BJ (cell line): ENCODE data around the gene USP31. TPM values are rescaled to one million over a fixed set of nuclear protein-coding genes. Genes with fewer than 3 reads are reported as not detected.

Source experiments
- CTCF ChIA-PET: fragments of 350-600 bp; formaldehyde crosslinking; extraction: SDS; loops from one replicate; lab custom pipeline; 2021; ENCODE audit warnings: antibody characterized with exemption, inconsistent platforms; lab: Yijun Ruan, JAX
- POLR2A ChIA-PET: fragments of 300-600 bp; sonication (Branson Sonifier 250); formaldehyde crosslinking; extraction: SDS; loops from one replicate; lab custom pipeline; 2021; ENCODE audit warnings: antibody characterized with exemption; lab: Charles Lee
- DNase-seq: peaks from one replicate; pipeline ENCODE4 v3.0.0-alpha.2; 2011; ENCODE audit warnings: low read depth
- H3K27me3 ChIP-seq: 2 replicates; pipeline ENCODE4 v1.6.0; 2011; ENCODE audit warnings: low read length; ENCODE audit not compliant: control insufficient read depth, insufficient read depth
- H3K36me3 ChIP-seq: 2 replicates; pipeline ENCODE4 v1.5.1; 2011; ENCODE audit warnings: low read length; ENCODE audit not compliant: control insufficient read depth, insufficient read depth
- H3K4me3 ChIP-seq: 2 replicates; pipeline ENCODE4 v1.5.1; 2011; ENCODE audit warnings: low read depth, mild to moderate bottlenecking, control low read depth, low read length
- polyA plus RNA-seq: library from polyadenylated mRNA; depleted of rRNA; stranded (reverse); fragments of >200 nt; gene quantifications from 2 replicates; pipeline ENCODE4 v1.2.3, GENCODE V29; 2011
- TF ChIP-seq, protein P1 (sequence below): IDR thresholded peaks from 2 replicates; pipeline ENCODE4 v1.5.1; 2011; ENCODE audit warnings: low read depth, mild to moderate bottlenecking, control low read depth, inconsistent platforms, low read length, moderate library complexity; ENCODE audit not compliant: insufficient read depth

Gene USP31
- polyA plus RNA-seq, 1 experiment: 5.4 TPM

DNA sequence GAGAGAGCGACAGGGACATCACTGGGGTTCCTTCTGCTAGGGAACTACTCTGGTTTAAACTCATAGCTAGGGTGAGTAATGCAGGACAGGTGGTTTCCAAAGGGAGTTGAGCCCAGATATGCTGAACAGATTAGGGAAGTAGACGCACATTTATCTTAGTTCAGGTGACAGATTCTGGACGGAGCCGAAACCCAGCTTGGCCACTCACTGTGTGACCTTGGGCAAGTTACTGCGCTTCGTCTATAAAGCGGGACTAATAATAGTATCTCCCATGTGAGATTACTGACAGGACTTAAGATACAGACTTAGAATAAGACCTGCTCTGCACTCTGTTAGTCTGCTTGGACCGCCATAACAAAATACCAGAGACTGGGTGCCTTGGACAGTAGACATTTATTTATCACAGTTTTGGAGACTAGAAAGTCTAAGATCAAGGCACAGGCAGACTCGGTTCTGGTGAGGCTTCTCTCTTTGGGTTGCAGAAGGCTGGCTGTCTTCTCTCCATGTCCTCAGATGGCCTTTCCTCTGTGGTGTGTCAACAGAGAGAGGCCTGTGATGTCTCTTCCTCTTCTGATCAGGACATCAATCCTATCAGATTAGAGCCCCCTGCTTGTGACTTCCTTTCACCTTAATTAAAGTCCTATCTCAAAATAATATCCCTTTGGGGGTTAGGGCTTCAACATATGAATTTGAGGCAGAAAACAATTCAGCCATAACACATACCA, 45.4 kb upstream of the USP31 start:
- POLR2A ChIA-PET: no interaction called here
- DNase-seq: no peak
- no peaks in the 10 kb centered on the region for H3K36me3 ChIP-seq
- no peaks in the 10 kb centered on the region; the same call in 1 of the 2 replicates for H3K27me3 ChIP-seq
- no peak overlapping the region for H3K4me3 ChIP-seq
- TF ChIP-seq, protein P1, sequence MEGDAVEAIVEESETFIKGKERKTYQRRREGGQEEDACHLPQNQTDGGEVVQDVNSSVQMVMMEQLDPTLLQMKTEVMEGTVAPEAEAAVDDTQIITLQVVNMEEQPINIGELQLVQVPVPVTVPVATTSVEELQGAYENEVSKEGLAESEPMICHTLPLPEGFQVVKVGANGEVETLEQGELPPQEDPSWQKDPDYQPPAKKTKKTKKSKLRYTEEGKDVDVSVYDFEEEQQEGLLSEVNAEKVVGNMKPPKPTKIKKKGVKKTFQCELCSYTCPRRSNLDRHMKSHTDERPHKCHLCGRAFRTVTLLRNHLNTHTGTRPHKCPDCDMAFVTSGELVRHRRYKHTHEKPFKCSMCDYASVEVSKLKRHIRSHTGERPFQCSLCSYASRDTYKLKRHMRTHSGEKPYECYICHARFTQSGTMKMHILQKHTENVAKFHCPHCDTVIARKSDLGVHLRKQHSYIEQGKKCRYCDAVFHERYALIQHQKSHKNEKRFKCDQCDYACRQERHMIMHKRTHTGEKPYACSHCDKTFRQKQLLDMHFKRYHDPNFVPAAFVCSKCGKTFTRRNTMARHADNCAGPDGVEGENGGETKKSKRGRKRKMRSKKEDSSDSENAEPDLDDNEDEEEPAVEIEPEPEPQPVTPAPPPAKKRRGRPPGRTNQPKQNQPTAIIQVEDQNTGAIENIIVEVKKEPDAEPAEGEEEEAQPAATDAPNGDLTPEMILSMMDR: no peak
- CTCF ChIA-PET: no interaction called here

DNA sequence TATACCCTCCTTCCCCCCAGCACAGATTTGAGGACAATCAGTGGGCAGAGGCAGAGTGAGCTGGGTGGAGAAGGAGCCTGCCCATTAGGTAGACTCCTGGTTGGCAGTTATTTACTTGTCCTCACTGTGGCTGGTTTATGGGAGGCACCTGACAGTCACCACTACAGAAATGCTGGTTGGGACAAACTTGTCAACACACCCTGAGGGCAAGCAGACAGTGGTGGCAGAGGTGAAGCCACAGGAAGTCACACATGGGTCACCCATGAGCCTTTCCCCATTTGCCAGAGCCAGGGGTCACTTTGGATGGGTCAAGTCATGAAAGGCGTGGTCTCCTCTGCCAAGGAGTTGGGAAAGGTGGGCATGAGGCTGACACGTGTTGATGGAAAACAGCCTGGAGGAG, 39.7 kb upstream of the USP31 start:
- TF ChIP-seq, protein P1: no peak
- ChIA-PET POLR2A (no interaction called here), CTCF (no interaction called here)

DNA sequence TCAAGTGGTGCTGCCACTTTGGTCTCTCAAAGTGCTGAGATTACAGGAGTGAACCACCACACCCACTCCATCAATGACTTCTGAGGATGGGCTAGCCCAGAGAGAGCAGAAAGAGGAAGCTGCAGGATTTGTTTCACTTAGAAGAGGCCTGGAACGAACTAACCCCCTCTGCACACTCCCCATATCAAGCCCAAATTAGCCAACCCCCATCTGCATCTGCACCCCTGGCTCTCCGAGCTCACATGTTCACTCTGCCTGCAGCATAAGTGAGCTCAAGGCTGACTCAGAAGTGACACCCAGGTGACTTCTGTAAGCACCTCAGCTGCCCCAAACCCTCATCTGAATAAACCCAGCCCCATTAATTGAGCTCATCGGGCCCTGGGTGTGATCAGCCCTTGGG, 38.1 kb upstream of the USP31 start:
- TF ChIP-seq, protein P1: no peak
- DNase-seq: no peak
- ChIA-PET CTCF (interaction anchor here (15.0 kb wide), 1 partner anchor 248 kb away, joined by 292 read pairs; no protein-coding TSS in a partner anchor), POLR2A (no interaction called here)
- Histone ChIP-seq H3K4me3 (no peak overlapping the region), H3K36me3 (no peaks in the 10 kb centered on the region), H3K27me3 (peaks cover 21% of the 10 kb centered on the region)

More for the DNA sequence above, 39.7 kb upstream of the USP31 start:
- peaks cover 9% of the 10 kb centered on the region for H3K27me3 ChIP-seq
- no peak for DNase-seq
- H3K36me3 ChIP-seq: no peaks in the 10 kb centered on the region
- no peak overlapping the region for H3K4me3 ChIP-seq

DNA sequence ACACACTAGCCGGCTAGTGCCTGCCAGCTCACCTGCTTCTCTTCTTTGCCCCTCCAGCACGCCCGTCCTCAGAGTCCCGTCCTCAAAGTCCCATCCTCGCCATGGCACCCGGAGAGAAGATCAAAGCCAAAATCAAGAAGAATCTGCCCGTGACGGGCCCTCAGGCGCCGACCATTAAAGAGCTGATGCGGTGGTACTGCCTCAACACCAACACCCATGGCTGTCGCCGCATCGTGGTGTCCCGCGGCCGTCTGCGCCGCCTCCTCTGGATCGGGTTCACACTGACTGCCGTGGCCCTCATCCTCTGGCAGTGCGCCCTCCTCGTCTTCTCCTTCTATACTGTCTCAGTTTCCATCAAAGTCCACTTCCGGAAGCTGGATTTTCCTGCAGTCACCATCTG, 36.9 kb upstream of the USP31 start:
- no peak for DNase-seq
- no peak overlapping the region for H3K4me3 ChIP-seq
- H3K27me3 ChIP-seq: peaks cover 21% of the 10 kb centered on the region
- H3K36me3 ChIP-seq: no peaks in the 10 kb centered on the region
- TF ChIP-seq, protein P1: no peak
- ChIA-PET POLR2A (no interaction called here), CTCF (interaction anchor here (15.0 kb wide), 1 partner anchor 249 kb away, joined by 292 read pairs; no protein-coding TSS in a partner anchor)

DNA sequence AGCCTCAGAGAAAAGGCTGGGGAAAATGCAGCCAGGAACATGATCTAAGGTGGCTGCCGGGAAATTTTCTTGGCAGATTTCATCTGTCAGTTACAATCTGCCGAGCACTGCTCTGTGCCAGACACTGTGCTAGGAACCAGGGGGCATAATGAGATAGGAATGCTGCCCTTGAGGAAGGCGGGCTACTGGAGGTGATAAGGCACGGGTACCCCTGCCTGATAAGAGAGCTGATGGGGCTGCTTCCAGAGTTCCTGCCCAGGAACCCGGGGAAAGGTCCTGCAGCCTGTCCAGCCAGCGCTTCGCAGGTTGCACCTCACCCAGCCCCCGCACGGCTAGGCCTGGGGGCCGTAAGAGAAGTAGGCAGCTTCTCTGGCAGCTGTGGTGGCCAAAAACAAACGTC, 36.4 kb upstream of the USP31 start:
- Histone ChIP-seq H3K27me3 (peaks cover 21% of the 10 kb centered on the region), H3K4me3 (no peak overlapping the region), H3K36me3 (no peaks in the 10 kb centered on the region)
- no peak for DNase-seq
- ChIA-PET CTCF (interaction anchor here (15.0 kb wide), 1 partner anchor 250 kb away, joined by 292 read pairs; no protein-coding TSS in a partner anchor), POLR2A (no interaction called here)
- TF ChIP-seq, protein P1: no peak
